Stimulated activated CD4-positive, alpha-beta T cell treated with anti-CD3 and anti-CD28 coated beads, Interleukin-4, amount 100 ng/mL, for 48 hours (primary cell): ENCODE data around the gene POLR2L.

Experiments
- DNase-seq, 2 donors: peaks; one replicate each; pipeline ENCODE4 v3.0.0-alpha.2; 2020; ENCODE audit warnings: low read depth in 2 of 2

POLR2L gene

DNA sequence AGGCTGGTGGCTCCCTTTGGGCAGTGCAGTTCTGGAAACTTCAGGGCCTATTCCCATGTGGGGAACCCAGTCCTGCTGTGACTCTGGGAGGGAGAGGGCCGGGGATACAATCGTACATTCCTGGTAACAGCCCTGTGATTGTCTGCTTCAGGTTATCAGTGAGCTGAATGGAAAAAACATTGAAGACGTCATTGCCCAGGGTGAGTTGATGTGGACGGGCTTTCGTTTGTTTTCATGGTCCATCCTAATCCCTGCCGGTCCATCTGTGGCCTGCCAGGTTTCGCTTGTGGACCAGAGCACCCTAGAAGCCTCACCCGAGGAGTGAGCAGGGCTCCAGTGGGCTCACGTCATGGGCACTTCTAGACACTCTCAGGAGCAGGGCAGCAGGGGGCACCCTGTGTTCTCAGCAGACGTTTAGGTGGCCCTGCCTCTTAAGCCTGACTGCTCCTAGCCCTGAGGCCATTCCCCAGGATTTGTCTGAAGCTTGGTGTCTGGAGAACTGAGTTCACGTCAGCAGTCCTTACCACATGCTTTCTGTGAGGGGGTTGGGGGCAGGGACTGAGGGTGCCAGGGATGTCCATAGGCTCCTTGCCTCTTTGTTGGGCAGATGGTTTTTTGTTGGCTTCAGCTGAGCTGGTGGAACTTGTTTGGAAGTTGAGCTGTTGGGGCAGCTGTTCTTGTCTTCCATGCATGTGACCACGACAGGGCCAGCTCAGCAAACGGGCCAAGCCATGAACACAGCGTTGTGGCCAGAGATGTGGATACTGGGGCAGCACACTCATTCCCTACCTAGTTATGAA, 30.7 kb downstream of the POLR2L start:
- DNase-seq, result no peak

DNA sequence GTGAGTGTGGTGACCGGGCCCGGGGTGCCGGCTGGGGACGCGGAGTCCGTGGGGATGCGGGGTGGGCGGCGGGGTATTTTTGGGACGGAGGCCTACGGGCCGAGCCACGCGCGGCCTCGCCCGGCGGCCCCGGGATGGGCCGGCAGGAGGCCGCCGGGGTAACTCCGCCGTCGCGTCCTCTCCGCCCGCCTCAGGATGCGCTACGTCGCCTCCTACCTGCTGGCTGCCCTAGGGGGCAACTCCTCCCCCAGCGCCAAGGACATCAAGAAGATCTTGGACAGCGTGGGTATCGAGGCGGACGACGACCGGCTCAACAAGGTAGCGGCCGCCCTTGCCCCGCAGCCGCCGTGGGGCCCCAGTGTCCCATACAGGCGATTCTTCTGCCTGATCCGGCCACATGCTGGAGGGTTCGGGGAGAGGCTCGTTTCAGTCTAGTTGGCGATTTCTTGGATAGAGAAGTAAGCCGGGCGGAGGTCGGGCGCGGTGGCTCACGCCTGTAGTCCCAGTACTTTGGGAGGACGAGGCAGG, 32.2 kb downstream of the POLR2L start:
- DNase-seq, result no peak

DNA sequence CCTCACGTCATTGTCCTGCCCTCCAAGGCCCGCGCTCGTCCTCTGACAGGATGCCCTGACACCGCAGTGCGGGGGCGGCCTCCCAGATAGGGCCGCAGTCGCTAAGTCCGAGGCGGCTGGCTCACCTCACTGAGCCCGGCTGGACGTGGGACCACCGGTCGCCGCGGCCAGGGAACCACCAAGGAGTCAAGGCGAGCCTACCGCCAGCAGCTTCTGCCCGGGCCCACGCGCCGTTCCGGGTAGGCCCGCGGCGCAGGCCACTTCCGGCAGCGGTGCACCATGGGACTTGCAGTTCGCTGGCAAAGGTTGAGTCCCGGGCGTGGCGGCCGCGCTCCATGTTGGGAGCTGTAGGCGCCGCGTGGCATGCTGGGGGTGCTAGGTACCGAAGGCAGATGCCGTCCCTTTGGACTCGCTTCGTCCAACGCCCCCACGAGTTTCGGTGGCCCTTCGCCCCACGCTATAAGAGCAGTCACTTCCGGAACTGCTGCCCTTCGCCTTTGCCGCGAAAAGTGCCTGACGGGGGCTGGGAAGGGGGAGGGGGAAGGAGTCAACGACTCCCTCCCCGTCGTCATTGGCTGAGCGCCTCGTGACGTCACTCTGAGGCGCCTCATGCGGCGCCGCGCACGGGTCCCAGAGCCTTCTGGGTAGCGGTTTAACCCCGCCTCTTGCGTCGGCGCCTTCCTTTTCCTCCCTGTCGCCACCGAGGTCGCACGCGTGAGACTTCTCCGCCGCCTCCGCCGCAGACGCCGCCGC, 32.9 kb downstream of the POLR2L start, which contains the start of gene RPLP2:
TSS of gene RPLP2 (plus strand) at position 681 of the 753 bp plus-strand sequence. CDS start 268 bp downstream, outside the sequence.
- peak; percentile 97 to 98 for DNase-seq

DNA sequence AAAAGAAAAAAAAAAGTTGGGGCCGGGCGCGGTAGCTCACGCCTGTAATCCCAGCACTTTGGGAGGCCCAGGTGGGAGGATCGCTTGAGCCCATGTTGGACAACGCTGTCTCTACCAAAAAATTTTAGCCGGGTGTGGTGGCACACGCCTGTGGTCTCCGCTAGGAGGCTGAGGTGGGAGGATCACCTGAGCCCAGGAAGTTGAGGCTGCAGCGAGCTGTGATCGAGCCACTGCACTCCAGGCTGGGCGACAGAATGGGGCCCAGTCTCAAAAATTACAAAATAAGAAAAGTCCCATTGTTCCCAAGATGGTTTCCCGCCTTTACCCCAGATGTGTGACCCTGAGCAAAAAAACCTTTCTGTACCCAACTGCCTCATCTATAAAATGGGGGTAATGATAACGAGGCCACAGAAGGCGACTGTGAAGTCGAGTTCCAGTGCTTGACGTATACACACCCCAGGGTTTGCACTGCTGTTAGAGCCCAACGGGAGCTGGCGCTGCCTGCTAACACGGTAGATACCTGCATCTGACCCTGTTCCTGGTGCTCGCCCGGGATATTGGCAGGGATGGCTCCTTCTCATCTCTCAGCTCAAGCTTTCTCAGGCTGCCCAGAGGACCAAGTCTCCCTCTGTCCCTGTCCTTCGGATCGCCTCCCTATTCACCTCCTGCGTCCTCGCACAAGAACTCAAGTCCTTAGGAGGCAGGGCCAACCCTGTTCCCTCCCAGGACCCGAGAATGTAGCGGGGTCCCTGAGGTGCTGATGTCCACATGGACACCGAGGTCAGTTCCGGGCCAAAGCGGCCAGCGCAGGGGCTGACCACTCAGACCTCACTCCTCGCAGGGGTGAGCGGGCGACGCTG, 33.7 kb downstream of the POLR2L start:
- no peak for DNase-seq

DNA sequence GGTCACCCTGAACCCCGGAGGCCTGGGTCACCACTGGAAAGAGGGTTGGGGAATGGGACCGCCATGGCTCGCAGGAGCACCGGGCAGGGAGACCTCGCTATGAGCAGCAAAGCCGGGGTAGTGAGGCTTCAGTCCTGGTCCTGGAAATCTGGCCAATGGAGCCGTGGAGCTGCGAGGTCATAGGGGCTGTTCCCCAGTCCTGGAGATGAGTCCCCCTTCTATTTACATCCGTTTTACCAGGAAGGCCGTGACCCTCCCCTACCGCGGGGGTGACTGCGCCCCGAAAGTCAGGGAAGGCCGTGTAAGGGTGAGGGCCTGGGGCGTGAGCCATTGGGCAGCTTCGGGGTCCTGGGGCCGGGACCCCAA, 37.7 kb downstream of the POLR2L start:
- no peak for DNase-seq

DNA sequence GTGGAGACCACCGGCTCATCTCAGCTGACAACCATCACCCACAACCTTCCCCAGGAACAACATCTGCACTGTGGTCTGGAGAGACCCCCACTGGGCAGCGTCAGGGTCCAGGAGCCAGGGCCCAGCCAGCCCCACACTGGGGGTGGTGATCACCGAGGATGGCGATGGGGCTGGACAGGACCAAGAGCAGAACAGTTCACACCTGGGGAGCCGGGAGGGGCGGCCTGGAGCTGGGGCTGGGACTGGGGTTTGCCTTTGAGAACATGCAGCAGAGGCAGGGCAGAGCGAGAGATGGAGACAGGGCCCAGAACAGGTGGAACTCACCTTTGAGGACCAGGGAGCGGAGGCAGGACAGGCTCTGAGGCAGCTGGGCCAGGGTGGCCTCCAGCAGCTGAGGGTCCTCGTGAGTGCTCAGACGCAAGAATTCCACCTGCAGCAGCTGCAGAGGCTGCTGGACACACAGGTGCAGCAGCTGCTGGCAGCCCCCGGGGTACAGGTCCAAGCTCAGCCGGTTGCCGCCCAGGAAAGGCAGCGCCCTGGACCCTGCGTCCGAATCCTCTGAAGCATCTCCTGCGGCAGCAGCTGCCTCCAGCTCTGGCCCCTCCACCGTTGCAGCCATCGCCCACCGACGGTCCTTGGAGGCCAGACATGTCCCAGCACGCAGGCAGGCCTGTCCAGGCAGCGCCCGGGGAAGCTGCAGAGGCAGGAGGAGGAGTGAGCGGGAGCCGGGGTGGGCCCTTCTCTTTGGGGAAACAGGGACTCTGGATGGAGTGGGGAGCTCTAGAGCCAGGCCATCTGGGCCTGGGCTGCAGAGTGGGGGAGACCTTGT, 38.3 kb downstream of the POLR2L start:
- DNase-seq, result no peak

DNA sequence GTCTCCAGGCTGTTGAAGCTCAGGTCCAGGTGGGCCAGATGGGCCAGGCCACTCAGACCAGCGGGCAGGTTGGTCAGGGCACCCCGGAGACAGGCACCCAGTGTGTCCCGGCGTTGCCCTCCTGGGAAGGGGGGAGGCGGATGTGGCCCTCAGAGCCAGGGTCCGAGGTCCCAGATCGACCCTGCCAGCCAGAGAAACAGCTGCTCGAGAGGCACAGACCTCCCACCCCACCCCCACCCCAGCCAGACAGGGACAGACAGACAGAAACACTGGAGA, 38.9 kb downstream of the POLR2L start:
- DNase-seq, result no peak

DNA sequence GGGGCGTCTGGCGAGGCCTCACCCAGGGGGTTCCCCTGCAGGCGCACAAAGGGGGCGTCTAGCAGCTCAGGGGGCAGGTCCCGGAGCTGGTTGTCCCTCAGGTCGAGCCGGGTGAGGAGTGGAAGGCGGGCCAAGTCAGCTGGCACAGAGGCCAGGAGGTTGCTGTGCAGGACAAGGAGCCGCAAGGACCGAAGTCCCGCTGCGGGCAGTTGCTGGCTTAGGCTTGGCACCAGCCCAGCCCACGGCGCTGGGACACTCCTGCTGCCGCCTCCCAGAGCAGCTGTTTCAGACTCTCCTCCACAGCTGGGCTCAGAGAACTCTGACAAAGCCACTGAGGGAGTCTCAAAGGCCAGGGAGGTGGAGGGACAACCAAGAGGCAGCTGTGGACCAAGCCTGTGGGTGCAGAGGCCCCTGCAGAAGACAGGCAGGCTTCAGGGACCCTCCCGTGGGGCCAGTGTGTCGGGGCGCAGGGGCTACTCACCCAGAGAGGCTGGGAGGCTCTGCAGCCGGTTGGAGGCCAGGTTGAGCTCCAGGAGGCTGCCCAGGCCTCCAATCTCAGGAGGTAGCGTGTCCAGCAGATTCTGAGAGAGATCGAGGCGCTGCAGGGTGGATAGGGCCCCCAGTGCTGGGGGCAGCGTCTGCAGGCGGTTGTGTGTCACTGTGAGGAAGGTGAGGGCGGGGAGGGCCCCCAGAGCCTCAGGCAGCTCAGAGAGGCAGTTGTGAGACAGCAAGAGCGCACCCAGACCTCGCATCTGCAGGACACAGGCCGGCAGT, 39.4 kb downstream of the POLR2L start:
- DNase-seq, result no peak

DNA sequence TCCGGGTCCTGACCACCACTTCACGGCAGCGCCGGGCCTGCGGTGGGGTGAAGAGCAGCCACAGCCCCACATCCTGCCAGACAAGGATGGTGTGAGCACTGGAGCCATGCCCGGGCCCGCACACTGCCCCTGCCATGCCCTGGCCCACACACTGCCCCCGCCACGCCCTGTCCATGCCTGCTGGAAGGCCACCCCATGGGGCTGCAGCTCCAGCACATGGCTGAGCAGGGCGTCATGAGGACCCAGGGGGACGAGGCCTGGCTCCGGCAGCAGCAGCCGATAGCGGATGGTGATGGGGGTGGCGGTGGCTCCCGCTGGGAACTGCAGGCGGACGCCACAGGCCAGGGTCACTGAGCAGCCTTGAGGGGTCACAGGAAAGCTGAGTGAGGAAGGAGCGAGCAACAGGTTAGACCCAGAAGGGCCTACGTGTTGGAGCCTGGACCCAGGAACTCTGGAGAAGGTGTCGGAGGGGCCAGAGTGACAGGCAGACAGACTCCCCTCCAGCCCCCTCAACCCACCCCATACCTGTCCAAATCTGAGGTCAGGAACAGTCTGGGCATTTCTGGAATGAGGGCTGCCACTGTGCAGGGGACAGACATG, 40.2 kb downstream of the POLR2L start:
- no peak for DNase-seq

DNA sequence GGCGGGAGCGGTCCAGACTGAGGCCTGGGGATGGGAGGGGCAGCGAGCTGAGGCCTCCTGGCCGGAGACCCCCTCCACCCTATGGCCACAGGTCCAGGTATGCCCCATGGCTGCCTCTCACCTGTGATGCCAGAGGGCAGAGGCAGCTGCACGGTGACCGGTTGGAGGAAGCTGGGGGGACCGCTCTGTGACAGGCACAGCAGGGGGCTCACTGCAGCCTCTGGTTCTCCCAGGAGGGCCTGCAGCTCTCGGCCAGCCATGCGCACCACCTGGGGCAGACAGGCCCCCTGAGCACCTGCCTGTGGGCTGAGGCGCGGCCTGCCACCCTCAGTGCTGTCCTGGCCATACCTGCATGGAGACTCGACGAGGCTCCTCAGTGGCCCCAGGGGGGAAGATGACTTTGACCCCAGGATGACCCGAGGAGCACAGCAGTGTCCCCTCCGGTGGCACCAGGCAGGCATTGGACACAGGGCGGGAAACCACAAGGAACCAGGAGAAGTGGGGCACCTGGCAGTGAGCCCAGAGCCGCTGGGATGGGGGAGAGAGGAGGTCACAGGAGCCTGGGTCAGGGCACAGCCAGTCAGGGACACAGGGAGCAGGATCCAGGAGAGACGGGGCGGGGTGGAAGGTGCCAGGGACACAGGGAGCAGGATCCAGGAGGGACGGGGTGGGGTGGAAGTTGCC, 41.1 kb downstream of the POLR2L start:
- DNase-seq, result no peak

DNA sequence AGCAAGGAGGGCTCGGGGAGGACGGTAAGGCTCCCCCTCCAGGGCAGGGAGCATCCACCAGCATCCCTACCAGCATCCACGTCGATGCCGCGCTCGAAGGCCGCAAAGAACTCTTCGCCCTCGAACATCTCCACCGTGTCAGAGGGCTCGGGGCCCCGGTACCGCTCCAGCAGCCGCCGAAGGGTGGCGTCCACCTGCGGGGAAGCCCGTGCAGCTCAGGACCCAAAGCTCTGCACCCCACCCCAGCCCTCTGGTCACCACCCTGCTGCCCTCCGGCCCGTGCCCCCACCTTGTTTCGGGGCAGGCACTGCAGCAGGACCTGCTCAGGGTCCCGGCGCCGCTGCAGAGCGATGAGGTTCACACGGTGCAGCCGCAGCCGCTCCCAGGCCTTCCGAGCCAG, 41.9 kb downstream of the POLR2L start:
- DNase-seq, result no peak

DNA sequence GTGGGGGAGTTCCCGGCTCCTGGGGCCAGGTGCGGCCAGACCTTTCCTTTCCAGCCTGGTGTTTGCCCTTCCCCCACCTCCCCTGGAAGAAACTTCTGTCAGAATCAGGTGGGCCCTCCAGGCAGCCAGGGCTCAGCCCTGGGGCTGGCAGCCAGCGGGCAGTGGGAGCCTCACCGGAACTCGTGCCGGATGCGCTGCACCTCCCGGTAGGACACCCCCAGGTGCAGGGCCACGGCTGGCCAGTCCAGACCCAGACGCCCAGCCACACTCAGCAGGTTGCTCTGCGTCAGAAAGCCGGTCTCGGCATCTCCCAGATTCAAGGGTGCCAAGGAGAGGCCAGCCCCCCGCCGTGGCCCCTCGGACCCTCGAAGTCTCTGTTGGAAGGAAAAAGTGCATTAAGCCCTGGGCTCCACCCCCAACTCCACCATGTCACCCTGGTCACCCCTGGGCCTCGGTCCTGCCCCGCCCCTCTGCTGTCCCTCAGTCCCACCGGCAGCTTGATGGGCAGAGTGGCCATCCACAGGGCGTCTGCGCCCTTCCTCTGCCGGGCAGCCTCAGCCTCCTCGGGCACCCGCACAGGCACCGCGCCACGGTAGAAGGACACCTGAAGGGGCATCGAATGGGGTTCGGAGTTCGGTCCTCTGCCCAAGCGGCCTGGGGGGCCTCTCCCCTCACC, 42.5 kb downstream of the POLR2L start:
- DNase-seq, result no peak

DNA sequence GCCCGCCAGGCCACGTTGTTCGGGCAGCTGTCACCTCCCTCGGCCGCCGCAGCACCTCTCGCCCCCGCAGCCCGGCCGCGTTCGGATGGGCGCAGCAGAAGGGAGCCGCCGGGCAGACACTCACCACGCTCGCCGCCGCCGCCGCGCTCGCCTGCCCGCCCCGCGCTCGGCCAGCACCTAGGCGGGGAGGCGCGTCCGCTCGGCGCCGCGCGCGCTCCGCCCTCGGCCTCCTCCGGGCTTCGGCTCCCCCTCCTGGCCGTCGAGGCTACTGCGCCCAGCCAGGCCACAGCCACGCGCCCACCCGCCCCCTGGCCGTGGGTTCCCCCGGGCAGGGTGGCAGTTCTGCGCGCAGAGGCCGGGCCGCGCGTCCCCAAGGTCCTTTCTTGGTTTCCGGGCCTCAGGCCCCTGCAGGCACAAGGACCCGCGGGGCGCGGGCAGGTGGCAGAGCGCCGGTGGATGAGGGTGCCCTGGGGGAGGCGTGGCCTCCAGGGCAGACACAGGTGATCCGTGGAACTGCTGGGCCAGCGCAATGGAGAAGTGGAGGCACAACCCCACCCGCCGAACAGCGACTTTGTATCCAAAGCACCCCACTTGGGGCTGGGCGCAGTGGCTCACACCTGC, 44.1 kb downstream of the POLR2L start, which contains the start of gene SLC25A22:
TSS of gene SLC25A22 (minus strand) at position 189 of the 621 bp plus-strand sequence. CDS start 3,275 bp downstream, outside the sequence.
- DNase-seq, result peak; percentile 81 to 86

DNA sequence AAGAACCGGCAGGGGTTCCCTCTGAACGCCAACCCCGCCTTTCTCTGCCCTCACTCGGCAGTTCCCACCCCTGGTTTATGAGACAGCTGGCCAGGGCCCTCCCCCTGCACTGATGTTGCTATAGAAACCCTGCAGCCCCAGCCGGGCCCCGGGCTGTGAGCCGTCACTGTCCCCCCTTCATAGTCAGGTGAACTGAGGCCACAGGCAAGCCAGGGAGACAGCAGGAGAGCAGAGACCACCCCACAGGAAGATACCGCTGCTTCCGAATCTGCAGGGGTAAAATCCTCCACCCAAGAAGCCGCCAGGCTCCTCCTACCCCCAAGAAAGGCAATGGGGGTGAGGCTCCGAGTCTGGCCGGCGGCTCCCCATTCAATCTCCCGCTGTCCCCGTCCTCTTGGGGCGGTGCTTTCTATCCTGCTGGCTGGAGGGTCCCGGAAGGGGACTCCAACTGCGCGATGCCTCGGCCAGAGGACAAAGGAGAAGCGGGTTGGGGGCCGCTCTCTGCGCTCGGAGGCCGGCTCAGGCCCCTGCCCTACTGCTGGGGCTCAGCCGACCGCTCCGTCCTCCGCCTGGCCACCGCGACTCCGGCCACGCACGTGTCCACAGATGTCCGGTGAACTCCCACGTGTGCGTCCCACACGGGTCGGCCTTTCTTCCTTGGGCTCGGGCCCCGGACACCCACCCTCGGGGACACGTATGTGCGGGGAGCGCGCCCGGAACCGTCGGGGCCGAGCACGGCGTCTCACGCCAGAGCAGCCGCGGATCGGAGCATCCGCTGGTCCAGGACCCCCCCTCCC, 44.8 kb downstream of the POLR2L start:
- peak; percentile 64 to 72 for DNase-seq

DNA sequence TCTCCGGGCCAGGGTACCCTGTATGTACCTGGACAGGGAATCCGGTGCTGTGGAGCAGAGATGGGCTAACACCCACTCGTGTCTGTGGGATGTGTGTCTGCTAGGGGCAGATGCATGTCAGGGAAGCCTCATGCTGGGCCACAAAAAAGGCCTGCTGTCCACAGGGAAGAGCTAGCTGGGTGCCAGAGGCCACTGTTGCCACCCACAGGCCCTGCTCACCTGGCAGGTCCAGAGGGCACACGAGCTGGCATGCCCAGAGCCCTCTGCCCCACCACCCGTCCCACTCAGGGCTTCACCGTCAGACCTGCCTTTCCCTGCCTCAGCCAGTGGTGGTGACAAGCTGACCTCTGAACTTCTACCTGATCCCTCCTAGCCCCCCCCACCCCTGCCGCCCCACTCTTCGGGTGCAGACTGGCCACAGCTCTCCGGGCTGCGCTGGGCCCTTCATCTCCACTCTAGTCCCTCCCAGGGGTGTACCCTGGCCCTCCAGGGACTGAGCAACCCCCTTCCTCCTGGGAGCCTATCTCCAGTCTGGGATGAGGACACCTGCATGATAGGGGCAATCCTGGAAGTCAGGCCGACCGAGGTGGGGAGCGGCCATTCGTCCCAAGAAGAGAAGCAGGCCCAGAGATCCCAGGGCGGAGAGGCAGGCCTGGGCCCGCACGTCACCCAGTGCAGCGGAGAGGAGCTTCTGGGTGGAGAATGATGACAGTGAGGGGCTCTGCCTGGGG, 45.6 kb downstream of the POLR2L start:
- DNase-seq, result no peak

DNA sequence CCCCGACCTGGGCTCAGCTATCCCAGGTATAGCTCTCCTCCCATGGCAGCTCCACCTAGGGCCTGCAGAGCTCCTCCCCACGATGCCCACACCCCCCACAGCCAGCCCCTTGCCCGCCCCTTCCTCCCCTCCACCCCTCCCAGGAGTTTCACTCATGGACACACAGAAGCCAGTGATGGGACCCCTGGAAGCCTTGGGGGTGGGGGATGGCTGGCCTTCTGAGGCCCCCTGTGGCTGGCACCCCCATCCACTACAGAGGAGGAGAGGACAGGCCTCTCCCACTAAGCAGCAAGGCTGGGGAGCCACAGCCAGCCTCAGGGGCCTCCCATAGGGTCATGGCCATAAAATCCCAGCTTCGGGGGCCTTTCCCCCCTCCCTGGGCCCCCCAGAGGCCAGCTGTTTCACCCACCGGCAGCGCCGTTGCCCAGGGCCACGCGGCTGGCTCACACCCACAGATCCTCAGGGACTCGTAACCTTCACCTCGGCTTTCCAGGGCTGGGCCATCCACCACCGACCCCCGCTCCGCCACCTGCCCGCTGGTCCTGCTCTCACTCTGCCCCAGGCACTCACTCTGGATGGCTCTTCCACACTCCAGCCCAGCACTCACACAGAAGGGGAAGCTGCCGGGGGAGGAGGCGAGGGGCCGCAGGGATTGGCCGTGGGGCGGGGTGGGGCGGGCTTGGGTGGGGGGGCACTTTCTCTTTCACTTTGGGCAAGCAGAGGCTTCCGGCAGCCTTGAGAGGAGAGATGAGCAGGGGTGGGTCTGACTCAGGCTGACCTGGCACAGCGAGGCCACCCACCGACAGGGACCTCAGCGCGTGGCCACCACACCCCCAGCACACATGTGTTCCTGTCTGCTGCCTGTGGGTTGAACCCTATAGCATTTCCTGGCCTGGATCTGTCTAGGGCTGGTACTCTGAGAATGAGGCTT, 46.4 kb downstream of the POLR2L start:
- peak; percentile 74 to 85 for DNase-seq
